ENCODE measurements around the gene DTD2.

The DTD2 gene

DNA sequence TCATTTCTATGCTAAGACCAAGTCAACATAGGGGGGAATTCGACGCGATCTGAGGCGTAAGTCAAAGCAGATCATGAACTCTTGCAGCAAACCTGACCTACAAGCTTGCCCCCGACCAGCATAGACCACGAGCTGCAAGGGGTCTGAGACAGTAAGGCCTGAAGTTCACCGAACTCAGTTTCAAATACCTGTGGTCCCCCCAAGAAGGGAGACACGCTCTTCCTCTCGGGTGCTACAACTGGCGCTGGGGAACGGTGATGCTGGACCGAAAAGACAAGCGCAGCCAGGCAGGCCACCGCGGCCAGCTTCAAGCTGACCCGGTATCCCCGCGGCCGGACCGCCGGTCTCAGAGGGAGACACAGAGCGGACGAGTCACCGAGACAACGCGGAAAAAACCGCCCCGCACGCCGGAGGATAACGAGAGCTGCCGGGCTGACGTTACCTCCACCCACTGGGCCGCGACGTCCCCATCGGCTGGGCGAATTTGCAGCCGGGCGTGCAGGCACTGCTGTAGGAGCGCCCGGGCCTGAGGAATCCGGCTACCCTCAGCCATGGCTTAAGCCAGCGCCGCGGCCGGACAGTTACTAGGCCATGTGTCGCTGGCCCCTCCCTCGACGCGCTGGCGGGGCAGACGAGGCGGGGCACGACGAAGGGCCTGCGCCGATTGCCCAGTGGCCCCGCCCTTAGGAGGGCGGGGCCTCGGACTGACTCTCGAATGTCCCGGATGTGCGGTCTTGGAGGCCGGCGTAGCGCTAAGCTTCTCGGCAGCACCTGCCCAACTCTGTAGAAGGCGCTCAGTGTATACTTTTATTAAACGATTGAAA, at the start of gene DTD2:
TSS of gene DTD2 (minus strand) at position 666 of the 824 bp plus-strand sequence. CDS start at position 553, 113 bp downstream.
- no peaks in the 10 kb centered on the region for H3F3A ChIP-seq (ENCODE audit: low read depth)
- H3K4me3 ChIP-seq (ENCODE audit: low read length, poor library complexity, severe bottlenecking) = peak within 1 kb of the TSS; percentile 87
- no peaks in the 10 kb centered on the region for H3K9me2 ChIP-seq (replicated peaks; ENCODE audit: low read depth, low read length)
- TF ChIP-seq, protein P1, sequence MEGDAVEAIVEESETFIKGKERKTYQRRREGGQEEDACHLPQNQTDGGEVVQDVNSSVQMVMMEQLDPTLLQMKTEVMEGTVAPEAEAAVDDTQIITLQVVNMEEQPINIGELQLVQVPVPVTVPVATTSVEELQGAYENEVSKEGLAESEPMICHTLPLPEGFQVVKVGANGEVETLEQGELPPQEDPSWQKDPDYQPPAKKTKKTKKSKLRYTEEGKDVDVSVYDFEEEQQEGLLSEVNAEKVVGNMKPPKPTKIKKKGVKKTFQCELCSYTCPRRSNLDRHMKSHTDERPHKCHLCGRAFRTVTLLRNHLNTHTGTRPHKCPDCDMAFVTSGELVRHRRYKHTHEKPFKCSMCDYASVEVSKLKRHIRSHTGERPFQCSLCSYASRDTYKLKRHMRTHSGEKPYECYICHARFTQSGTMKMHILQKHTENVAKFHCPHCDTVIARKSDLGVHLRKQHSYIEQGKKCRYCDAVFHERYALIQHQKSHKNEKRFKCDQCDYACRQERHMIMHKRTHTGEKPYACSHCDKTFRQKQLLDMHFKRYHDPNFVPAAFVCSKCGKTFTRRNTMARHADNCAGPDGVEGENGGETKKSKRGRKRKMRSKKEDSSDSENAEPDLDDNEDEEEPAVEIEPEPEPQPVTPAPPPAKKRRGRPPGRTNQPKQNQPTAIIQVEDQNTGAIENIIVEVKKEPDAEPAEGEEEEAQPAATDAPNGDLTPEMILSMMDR (conservative IDR thresholded peaks at IDR 0.05; ENCODE audit: low read length) = 0 out of 2 replicates have a peak, but pooled peaks have one; percentile 19
- TF ChIP-seq EZH2phosphoT487 (IDR thresholded peaks at IDR 0.05; ENCODE audit: borderline replicate concordance) = no peak
- no peaks in the 10 kb centered on the region for H3K9me3 ChIP-seq (ENCODE audit: insufficient read depth, low read depth, low read length)
- peak within 1 kb of the TSS; percentile 70 for H3K4me2 ChIP-seq (ENCODE audit: low read depth, low read length, poor library complexity, severe bottlenecking)
- no peaks in the 10 kb centered on the region for H3K36me3 ChIP-seq (ENCODE audit: insufficient read depth, low read length)
- peaks cover 20% of the 10 kb centered on the region for H3K4me1 ChIP-seq (ENCODE audit: insufficient read depth, low read length, poor library complexity, severe bottlenecking)
- H2AFZ ChIP-seq (ENCODE audit: low read length) = peak within 1 kb of the TSS; percentile 97
- H3K9ac ChIP-seq (ENCODE audit: low read depth, low read length, poor library complexity, severe bottlenecking) = peak within 1 kb of the TSS; percentile 90
- H3K79me2 ChIP-seq (ENCODE audit: insufficient read depth, low read length) = peaks cover 9% of the 10 kb centered on the region
- H4K20me1 ChIP-seq (ENCODE audit: insufficient read depth, low read length, poor library complexity, severe bottlenecking) = no peaks in the 10 kb centered on the region
- H3K27me3 ChIP-seq (ENCODE audit: insufficient read depth, low read length, poor library complexity, severe bottlenecking) = no peaks in the 10 kb centered on the region

DNA sequence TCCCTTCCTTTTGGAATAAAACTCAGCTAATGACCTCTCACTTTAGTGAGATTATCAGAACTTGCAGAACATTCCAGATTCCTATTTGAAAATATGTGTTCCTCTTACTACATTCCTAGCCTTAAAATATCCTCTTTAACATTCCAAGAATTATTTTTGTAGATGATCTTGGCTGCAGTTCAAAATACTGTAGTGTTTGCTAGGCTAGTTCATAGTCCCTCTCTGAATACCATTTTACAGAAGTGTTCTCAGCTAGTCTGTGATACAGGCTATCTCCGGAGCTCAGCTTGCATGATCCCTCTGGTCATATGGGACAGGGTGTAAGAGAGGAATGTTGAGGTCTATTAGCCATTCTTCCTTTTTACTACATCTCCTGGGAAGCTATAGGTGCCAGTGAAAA, 48.1 kb upstream of the DTD2 start:
- Histone ChIP-seq H3K36me3 (ENCODE audit: insufficient read depth, low read length) (no peaks in the 10 kb centered on the region), H3K27me3 (ENCODE audit: insufficient read depth, low read length, poor library complexity, severe bottlenecking) (no peaks in the 10 kb centered on the region), H3F3A (ENCODE audit: low read depth) (no peaks in the 10 kb centered on the region), H2AFZ (ENCODE audit: low read length) (no peak overlapping the region), H3K9me2 (replicated peaks; ENCODE audit: low read depth, low read length) (no peaks in the 10 kb centered on the region), H3K4me1 (ENCODE audit: insufficient read depth, low read length, poor library complexity, severe bottlenecking) (no peaks in the 10 kb centered on the region), H3K4me3 (ENCODE audit: low read length, poor library complexity, severe bottlenecking) (no peak overlapping the region), H4K20me1 (ENCODE audit: insufficient read depth, low read length, poor library complexity, severe bottlenecking) (no peaks in the 10 kb centered on the region), H3K4me2 (ENCODE audit: low read depth, low read length, poor library complexity, severe bottlenecking) (no peak overlapping the region), H3K9me3 (ENCODE audit: insufficient read depth, low read depth, low read length) (no peaks in the 10 kb centered on the region), H3K9ac (ENCODE audit: low read depth, low read length, poor library complexity, severe bottlenecking) (no peak overlapping the region), H3K79me2 (ENCODE audit: insufficient read depth, low read length) (no peaks in the 10 kb centered on the region)
- TF ChIP-seq, protein P1 (conservative IDR thresholded peaks at IDR 0.05; ENCODE audit: low read length) = no peak
- TF ChIP-seq EZH2phosphoT487 (IDR thresholded peaks at IDR 0.05; ENCODE audit: borderline replicate concordance) = no peak

GRCh38 chr14:31501870-31502269, 44.6 kb upstream of the DTD2 start:
- H3K36me3 ChIP-seq (ENCODE audit: insufficient read depth, low read length) = no peaks in the 10 kb centered on the region
- H3K9me3 ChIP-seq (ENCODE audit: insufficient read depth, low read depth, low read length) = no peaks in the 10 kb centered on the region
- no peaks in the 10 kb centered on the region for H3K9me2 ChIP-seq (replicated peaks; ENCODE audit: low read depth, low read length)
- TF ChIP-seq EZH2phosphoT487 (IDR thresholded peaks at IDR 0.05; ENCODE audit: borderline replicate concordance) = no peak
- TF ChIP-seq, protein P1 (conservative IDR thresholded peaks at IDR 0.05; ENCODE audit: low read length) = no peak
- H3K27me3 ChIP-seq (ENCODE audit: insufficient read depth, low read length, poor library complexity, severe bottlenecking) = no peaks in the 10 kb centered on the region
- H4K20me1 ChIP-seq (ENCODE audit: insufficient read depth, low read length, poor library complexity, severe bottlenecking) = no peaks in the 10 kb centered on the region
- no peak overlapping the region for H3K4me3 ChIP-seq (ENCODE audit: low read length, poor library complexity, severe bottlenecking)
- H2AFZ ChIP-seq (ENCODE audit: low read length) = no peak overlapping the region
- H3K9ac ChIP-seq (ENCODE audit: low read depth, low read length, poor library complexity, severe bottlenecking) = no peak overlapping the region
- no peaks in the 10 kb centered on the region for H3K4me1 ChIP-seq (ENCODE audit: insufficient read depth, low read length, poor library complexity, severe bottlenecking)
- H3K79me2 ChIP-seq (ENCODE audit: insufficient read depth, low read length) = no peaks in the 10 kb centered on the region
- no peak overlapping the region for H3K4me2 ChIP-seq (ENCODE audit: low read depth, low read length, poor library complexity, severe bottlenecking)
- no peaks in the 10 kb centered on the region for H3F3A ChIP-seq (ENCODE audit: low read depth)

Measured in Loucy (cell line).